Measurements from ENCODE around the gene CDON. TPM values are rescaled to one million over a fixed set of nuclear protein-coding genes. Genes with fewer than 3 reads are reported as not detected.

CDON gene
- total RNA-seq, 1 experiment from 2014 or later, result 17.2 TPM

- H3T11ph ChIP-seq (ENCODE audit: low read length), result no peak overlapping the region
- no peak overlapping the region for H2BK12ac ChIP-seq (ENCODE audit: insufficient read length, low read depth, low read length)
- no peaks in the 10 kb centered on the region for H3K9me3 ChIP-seq (ENCODE audit: control insufficient read depth, low read depth, low read length)
- H3K4me1 ChIP-seq (ENCODE audit: insufficient read depth, low read length), result no peaks in the 10 kb centered on the region
- H4K20me1 ChIP-seq (ENCODE audit: control insufficient read depth, insufficient read depth, insufficient read length), result no peaks in the 10 kb centered on the region
- H3K4me1 Mint-ChIP-seq, result peaks cover 8 to 19% of the 10 kb centered on the region in 2 experiments
- no peak overlapping the region for H3K18ac ChIP-seq (ENCODE audit: insufficient read length, low read depth, low read length)
- no peak overlapping the region for H2BK5ac ChIP-seq (ENCODE audit: insufficient read length, low read length)
- H3K23ac ChIP-seq (ENCODE audit: insufficient read length, low read depth, low read length), result no peak overlapping the region
- no peak overlapping the region for H2BK15ac ChIP-seq (ENCODE audit: low read depth, low read length)
- no peak overlapping the region for H3K27ac ChIP-seq (ENCODE audit: insufficient read length, low read depth, low read length)
- no peak overlapping the region for H2AFZ ChIP-seq (ENCODE audit: low read length)
- no peak overlapping the region for H3K56ac ChIP-seq (ENCODE audit: insufficient read length, low read depth, low read length)
- H2AK5ac ChIP-seq (ENCODE audit: insufficient read length, low read length), result no peak overlapping the region
- no peak overlapping the region for H2BK20ac ChIP-seq (ENCODE audit: low read depth, low read length, poor library complexity, severe bottlenecking)
- no peak overlapping the region for H2BK120ac ChIP-seq (ENCODE audit: low read depth, low read length, poor library complexity, severe bottlenecking)
- H3K23me2 ChIP-seq (ENCODE audit: insufficient read length, low read depth, low read length, poor library complexity, severe bottlenecking), result no peaks in the 10 kb centered on the region
- H3K79me2 ChIP-seq (ENCODE audit: insufficient read depth, low read length), result no peaks in the 10 kb centered on the region
- H4K91ac ChIP-seq (ENCODE audit: insufficient read length, low read depth, low read length), result no peak overlapping the region
- no peak for DNase-seq
- no peak for TF ChIP-seq CTCF (conservative IDR thresholded peaks at IDR 0.05)
- no peak overlapping the region for H4K5ac ChIP-seq (ENCODE audit: insufficient read length, low read depth, low read length)
- no peak overlapping the region for H3K4me2 ChIP-seq (ENCODE audit: insufficient read depth, insufficient read length, low read length)
- no peak overlapping the region for H4K8ac ChIP-seq (replicated peaks; ENCODE audit: insufficient read length, low read depth, low read length)
- H3K14ac ChIP-seq (ENCODE audit: insufficient read depth, low read length), result no peak overlapping the region
- H3K27me3 Mint-ChIP-seq (ENCODE audit: low read depth), result no peaks in the 10 kb centered on the region; the same call in 1 of the 2 replicates
- no peaks in the 10 kb centered on the region for H3K27me3 ChIP-seq (ENCODE audit: insufficient read depth, low read length)
- no peak overlapping the region for H3K4me3 Mint-ChIP-seq
- H3K27ac Mint-ChIP-seq, result peak overlapping the region in 1 of 3 experiments; percentile 83; a peak in 1 of 7 replicates
- no peak overlapping the region for H3K9ac ChIP-seq (ENCODE audit: extremely low read depth, insufficient read length, low read length)
- no peaks in the 10 kb centered on the region for H3K79me1 ChIP-seq (ENCODE audit: insufficient read depth, low read depth, low read length, poor library complexity, severe bottlenecking)
- no CpG with 5 or more reads among the region's 11 CpGs for WGBS (ENCODE audit: extremely low coverage, insufficient read length, low lambda C conversion rate)
- no peak overlapping the region for H3K4ac ChIP-seq (ENCODE audit: low read depth, low read length)
- no peaks in the 10 kb centered on the region for H3K9me3 Mint-ChIP-seq
- H3K36me3 Mint-ChIP-seq (ENCODE audit: insufficient read depth in 1 of 3, low read depth in 3 of 3), result no peaks in the 10 kb centered on the region
These were observed 112.5 kb downstream of the CDON start for GRCh38 chr11:125950178-125950490.

Data from H9 (cell line).